Peyer's patch (tissue), 4 donors: ENCODE measurements around the gene UBE2D4.
"Not testable (repeated sequence)": the region's sequence is repeated elsewhere in the genome, so short reads cannot be mapped to it uniquely, and the experiment has no call there.

Source experiments
- CTCF ChIP-seq, 6 experiments: fragments of 450-650 bp in 4 of 6; fragments of 200-600 bp in 2 of 6; sonication (generic) in 1 of 6; IDR thresholded peaks; one replicate each; pipeline ENCODE4 v1.5.1; 2017 to 2019; ENCODE audit warnings: antibody characterized with exemption in 6 of 6, mild to moderate bottlenecking in 3 of 6, moderate library complexity in 1 of 6
- POLR2A ChIP-seq, 2 donors: fragments of 450-650 bp; IDR thresholded peaks; one replicate each; pipeline ENCODE4 v1.5.1; 2017; ENCODE audit warnings: antibody characterized with exemption in 2 of 2, mild to moderate bottlenecking in 2 of 2, moderate library complexity in 2 of 2

GRCh38 chr7:43985904-43986864 is 59.9 kb downstream of the UBE2D4 start:
- TF ChIP-seq CTCF (IDR thresholded peaks at IDR 0.05) = peak in 3 of 6 experiments; percentile 39 to 60 (median 60)
- TF ChIP-seq POLR2A (IDR thresholded peaks at IDR 0.05) = not testable (repeated sequence)
